Stimulated activated CD4-positive, alpha-beta T cell treated with anti-CD3 and anti-CD28 coated beads, Interleukin-12 subunit alpha, Interleukin-12 subunit beta, amount 100 ng/mL, for 4 hours (primary cell): ENCODE results near the gene CABP5.
"Not testable (repeated sequence)": the region's sequence is repeated elsewhere in the genome, so short reads cannot be mapped to it uniquely, and the experiment has no call there.

ENCODE experiments used
- DNase-seq: peaks from one replicate; pipeline ENCODE4 v3.0.0-alpha.2; 2020

The CABP5 gene

DNA sequence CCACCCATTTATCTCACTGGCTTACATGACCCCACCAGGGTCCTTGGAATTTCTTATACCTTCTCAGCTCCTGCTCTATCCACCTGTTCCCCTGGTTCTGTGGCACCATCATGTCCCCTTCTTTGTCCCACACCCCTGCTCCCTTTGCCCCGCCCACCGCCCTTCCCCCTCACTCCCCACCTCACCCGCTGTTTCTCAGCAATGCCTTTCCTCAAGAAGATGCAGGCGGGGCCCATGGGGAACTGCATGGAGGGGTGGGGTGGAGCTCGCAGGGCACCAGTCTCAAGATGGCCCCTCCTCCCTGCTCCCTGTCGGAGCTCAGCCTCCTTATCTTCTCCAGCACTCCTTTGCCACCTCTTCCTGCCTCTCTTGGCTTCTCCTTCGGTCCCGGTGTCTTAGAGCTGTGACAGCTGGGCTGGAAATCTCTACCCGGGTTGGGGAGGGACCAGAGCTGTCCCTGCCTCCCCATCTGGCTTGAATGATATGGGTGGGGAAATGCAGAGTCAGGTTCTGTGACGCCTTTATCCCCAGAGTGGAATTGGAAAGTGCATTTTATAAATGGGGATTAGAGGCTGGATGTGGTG is at the start of gene CABP5:
Gene CABP5 (minus strand): TSS at position 405 of the 584 bp plus-strand sequence. CDS start 157 bp downstream, at position 248.
- no peak for DNase-seq

DNA sequence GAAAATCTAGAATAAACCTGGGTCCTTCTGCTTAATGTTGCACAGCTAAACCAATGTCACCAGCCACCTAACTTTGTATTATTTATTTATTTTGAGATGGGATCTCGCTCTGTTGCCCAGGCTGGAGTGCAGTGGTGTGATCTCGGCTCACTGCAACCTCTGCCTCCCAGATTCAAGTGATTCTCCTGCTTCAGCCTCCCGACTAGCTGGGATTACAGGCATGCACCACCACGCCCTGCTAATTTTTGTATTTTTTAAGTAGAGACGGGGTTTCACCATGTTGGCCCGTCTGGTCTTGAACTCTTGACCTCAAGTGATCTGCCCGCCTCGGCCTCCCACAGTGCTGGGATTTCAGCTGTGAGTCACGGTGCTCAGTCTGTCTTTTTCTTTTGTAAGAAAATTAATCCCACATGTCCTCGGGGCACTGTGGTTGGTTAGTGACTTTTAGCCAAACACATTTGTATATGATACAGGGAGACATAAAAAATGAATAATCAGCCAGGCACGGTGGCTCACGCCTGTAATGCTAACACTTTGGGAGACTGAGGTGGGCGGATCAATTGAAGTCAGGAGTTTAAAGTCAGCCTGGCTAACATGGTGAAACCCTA is 47.3 kb upstream of the CABP5 start:
- not testable (repeated sequence) for DNase-seq

DNA sequence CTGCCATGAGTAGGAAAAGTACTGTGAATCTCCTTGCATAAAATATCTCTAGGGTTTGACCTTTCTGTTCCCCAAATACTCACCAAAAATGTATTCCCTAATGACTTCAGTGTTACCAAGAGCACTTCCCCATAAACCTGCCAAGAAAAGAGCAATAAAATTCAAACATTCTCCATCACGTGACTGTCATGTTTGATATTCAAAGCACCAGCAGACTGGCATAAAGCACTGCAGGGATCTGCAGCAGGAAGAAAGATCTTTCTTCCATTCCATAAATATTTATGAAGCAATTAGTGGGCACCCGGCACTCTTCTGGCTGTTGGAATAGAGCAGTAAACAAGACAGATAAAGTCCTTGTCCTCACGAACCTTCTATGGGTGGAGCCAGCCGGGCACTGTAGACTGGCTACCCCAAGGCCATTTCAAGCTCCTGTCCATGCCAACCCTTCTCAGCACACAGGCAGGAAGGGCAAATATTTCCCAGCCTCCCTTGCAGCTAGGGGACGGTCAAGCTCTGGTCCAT is 46.5 kb upstream of the CABP5 start:
- no peak for DNase-seq

DNA sequence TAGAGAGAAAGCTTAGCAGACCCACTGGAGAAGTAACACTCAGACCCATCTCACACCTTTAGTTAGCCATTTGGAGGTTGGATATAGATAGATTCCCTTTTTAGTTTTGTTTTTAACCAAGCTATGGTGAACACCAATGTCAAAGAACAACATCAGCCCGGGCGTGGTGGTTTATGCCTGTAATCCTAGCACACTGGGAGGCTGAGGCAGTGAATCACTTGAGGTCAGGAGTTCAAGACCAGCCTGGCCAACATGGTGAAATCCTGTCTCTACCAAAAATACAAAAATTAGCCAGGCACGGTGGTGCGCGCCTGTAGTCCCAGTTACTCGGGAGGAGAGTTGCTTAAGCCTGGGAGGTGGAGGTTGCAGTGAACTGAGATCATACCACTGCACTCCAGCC is 45.1 kb upstream of the CABP5 start:
- not testable (repeated sequence) for DNase-seq

DNA sequence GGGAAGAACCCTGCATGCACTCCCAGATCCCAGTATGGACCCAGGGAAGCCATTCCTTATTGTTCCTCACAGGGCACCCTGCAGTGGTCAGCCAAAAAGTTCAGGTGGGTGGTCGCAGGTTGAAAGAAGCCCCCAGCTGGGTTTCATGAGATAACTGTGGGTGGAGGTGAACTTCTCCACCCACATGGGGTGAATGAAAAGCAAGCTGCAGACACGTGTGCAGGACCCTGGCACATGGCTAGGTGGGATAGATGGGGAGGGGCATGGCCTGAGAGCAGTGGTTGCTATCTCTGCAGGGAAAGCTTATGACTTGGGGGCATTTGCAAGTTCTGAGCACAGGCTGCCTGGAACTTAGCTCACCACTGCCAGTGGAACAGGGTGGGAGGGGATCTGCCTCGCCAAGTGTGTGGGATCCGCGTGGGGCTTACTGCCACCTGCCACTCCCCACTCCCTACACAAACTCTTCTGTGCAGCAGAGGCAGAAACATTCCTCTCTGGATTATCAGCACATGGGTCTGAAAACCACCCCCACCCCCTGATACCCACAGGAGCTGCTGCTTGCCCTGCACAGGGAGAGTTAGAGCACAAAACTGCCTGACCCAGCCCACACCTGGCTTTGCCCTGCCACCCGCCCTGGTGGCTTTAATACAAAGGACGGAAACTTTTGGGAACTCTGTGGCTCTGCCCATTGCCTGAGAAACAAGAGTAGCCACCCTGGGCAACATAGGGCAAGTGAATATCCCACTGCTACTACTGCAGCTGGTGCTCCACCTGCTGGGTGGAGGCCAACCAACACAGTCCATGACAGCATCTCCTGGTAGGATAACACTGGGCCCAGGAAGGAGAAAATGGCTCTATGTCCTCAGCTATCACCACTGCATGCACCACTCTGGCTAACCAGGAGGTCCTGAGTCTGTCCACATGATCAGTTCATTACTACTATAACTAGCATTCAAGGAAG is 42.3 kb upstream of the CABP5 start:
- no peak for DNase-seq

DNA sequence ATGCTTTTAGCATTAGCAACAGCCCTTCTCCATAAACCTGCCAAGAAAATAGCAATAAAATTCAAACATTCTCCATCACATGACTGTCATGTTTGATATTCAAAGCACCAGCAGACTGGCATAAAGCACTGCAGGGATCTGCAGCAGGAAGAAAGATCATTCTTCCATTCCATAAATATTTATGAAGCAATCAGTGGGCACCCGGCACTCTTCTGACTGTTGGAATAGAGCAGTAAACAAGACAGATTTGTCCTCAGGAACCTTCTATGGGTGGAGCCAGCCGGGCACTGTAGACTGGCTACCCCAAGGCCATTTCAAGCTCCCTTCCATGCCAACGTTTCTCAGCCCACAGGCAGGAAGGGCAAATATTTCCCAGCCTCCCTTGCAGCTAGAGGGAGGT is 41.2 kb upstream of the CABP5 start:
- no peak for DNase-seq

DNA sequence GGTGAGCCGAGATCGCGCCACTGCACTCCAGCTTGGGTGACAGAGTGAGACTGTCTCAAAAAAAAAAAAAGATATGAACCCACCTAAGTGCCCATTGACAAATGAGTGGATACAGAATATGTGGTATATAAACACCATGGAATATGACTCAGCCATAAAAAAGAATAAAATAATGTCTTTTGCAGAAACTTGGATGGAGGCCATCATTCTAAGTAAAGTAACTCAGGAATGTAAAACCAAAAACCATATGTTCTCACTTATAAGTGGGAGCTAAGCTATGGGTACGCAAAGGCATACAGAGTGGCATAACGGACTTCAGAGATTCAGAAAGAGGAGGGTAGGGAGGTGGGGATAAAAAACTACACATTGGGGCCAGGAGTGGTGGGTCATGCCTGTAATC is 37.2 kb upstream of the CABP5 start:
- no peak for DNase-seq

DNA sequence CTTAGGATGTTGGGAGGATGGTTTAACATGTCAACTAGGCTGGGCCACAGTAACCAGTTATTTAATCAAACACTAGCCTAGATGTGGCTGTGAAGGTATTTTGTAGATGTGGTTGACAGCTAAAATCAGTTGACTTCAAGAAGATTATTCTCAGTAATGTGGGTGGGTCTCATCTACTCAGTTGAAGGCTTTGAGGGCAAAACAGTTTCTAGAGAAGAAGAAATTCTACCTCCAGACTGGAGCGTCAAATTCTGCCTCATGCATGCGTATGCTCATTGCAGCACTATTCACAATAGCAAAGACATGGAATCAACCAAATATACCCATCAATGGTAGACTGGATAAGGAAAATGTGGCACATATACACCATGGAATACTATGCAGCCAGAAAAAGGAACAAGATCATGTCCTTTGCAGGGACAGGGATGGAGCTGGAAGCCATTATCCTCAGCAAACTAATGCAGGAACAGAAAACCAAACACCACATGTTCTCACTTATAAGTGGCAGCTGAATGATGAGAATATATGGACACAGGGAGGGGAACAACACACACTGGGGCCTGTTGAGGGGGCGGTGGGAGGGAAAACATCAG is 26.4 kb upstream of the CABP5 start:
- DNase-seq: not testable (repeated sequence)

DNA sequence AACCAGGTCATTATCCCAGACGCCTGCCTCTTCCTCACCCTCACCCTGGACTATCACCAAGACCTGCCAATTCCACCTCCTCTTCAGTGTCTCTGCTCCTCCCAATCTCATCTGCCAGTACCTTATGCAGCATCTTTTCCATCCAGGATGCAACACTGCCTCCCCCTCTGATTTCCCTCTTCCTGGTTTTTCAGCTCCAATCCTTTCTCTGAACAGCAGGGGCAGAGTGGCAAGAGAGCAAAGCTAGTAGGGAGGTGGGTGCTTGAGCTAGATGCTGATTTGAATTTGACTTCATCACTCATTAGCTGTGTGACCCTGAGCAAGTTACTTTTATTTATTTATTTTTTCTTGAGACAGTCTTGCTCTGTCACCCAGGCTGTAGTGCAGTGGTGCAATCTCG is 25.6 kb upstream of the CABP5 start:
- DNase-seq: no peak

DNA sequence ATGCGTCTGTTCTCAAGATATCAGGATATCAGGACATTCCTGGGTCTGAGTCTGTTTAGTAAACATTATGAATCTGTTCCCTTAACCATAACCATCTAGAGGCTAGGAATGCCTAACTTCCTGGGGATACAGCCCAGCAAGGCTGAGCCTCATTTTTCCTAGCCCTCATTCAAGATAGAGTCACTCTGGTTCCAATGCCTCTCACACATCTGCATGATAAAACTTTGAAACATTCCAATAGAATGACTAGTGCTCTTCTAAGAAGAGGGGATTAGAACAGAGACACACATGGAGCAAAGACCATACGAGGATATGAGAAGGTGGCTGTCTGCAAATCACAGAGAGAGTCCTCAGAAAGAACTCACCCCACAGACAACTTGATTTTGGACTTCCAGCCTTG is 20.6 kb upstream of the CABP5 start:
- no peak for DNase-seq

DNA sequence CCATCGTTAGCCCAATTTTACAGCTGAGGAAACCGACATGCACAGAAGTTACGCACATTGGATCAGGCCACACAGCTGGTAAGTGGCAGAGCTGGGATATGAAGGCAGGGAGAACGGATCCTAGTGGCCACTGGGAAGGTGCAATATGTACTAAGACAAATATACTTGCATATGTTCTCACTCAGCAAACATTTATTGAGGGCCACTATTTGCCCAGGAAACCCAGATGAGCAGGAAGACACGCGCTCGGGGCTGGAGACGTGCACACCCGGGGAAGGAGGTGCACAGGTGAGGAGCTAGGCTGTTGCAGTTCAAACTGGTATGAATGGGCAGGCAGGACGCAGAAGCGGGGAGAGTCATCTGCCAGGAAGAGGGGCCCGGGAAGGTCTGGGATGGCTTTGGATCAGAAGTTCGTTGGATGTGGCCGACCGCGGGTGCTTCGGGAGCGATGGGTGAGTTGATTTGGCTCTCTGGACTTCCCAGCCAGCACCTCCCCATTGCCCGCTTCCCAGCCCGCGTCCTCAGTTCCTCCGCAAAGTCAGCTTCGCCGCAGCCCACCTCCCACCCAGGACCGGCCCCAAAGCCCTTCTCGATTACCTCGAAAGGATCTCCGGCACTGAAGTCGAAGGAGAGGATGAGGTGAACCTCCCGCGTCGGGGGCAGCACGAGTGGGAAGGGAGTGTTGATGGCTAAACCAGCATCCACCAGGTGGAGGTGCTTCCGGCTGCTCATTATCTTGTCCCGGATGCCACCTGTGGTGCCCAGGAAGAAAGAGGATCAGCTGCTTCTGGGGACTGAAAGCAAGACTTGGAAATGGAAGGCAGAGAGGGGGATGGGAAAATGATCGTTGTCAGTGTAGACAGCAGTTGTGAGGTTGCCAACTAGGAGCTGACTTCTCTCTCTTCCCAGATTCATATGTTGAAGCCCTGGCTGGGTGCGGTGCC is 17.8 kb upstream of the CABP5 start:
- no peak for DNase-seq

DNA sequence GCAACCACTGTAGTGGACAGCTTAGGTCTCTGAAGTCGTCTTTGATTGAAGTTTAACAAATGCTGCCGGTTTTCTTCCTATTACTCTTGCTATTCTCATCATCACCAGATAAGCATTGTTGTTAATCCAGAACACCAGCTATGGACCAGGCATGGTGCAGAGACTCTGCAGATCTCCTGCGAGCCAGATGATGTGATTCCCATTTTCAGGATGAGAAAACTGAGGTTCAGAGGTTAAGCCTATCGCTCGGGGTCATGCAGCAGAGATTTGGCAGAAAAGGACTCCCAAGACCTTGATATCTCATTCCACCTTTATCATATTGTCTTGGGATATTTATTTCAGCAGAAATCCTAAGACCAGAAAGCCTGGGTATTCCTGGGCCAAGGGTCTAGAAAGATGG is 16.5 kb upstream of the CABP5 start:
- no peak for DNase-seq

DNA sequence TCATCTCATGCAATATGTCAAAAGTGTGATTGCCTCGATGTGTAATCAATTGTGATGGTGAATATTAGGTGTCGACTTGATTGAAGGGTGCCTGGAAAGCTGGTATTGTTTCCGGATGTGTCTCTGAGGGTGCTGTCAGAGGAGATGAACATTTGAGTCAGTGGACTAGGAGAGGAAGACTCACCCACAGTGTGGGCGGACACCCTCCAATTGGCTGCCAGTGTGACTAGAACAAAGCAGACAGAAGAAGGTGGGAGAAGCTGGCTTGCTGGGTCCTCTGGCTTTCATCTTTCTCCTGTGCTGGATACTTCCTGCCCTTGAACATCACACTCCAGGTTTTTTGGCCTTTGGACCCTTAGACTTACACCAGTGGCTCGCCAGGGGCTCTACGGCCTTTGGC is 15.5 kb upstream of the CABP5 start:
- no peak for DNase-seq

DNA sequence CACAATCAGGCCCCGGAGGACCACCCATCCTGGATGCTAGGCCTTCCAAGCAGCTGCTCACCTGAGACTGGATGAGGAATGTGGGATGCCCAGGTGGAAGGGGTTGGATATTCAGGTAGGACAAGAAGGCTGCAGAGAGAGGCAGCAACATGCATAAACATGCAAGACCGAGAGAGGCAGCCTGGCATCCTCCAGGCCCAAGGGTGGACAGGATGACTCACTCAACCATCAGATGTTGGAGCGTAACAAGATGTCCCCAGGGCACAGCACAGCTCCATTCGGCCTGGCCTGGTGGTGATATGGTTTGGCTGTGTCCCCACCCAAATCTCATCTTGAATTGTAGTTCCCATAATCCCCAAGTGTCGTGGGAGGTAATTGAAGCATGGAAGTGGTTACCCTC is 10.0 kb upstream of the CABP5 start:
- DNase-seq: no peak

DNA sequence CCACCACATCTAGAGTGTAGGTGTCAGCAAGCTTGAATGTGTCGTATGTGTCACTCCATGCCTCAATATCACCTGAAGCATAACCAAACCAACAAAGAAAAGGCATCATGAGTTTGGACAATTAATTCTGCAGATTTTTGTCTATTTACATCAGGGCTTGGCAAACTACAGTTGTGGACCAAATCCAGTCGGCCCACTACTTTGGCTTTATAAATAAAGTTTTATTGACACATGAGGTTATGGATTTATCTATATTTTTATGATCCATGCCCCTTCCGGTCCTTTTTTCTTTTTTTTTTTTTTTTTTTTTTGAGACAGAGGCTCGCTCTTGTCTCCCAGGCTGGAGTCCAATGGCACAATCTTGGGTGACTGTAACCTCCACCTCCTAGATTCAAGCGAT is 9.2 kb upstream of the CABP5 start:
- DNase-seq: no peak

DNA sequence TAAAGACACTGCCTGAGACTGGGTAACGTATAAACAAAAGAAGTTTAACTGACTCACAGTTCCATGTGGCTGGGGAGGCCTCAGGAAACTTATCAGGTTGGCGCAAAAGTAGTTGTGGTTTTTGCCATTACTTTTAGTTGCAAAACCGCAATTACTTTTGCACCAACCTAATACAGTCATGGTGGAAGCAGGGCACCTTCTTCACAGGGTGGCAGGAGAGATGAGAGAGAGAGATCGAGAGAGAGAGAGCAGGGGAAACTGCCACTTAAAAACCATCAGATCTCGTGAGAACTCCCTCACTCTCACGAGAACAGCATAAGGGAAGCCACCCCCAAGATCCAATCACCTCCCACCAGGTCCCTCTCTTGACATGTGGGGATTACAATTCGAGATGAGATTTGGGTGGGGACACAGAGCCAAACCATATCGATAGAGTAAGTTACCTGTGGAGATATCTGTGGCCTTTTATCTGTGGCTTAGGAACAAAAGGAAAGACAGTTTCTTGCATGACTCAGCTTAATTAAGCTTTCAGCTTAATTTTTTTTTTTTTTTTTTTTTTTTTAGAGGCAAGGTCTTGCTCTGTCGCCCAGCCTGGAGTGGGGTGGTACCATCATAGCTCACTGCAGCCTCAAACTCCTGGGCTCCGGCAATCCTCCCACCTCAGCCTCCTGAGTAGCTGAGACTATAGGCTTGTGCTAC is 7.6 kb upstream of the CABP5 start:
- no peak for DNase-seq

DNA sequence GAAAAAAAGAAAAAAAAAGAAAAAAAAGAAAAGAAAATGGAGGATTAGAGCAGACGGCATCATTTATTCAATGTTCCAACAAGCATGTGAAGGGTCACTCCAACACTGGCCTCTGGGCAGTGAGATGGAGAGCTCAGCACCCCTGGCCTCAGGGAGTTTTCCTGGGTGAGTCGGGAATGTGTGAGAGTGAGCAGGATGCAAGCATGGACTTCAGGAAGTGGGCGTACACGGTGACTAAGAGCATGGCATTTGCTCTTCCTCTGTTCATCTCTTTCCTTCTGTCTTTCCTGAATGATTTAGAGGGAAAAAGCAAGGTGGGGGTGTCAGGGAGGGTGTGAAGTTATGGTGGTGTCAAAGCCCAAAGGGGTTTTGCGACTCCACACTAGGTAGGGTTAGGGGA is 682 bp upstream of the CABP5 start:
- no peak for DNase-seq

DNA sequence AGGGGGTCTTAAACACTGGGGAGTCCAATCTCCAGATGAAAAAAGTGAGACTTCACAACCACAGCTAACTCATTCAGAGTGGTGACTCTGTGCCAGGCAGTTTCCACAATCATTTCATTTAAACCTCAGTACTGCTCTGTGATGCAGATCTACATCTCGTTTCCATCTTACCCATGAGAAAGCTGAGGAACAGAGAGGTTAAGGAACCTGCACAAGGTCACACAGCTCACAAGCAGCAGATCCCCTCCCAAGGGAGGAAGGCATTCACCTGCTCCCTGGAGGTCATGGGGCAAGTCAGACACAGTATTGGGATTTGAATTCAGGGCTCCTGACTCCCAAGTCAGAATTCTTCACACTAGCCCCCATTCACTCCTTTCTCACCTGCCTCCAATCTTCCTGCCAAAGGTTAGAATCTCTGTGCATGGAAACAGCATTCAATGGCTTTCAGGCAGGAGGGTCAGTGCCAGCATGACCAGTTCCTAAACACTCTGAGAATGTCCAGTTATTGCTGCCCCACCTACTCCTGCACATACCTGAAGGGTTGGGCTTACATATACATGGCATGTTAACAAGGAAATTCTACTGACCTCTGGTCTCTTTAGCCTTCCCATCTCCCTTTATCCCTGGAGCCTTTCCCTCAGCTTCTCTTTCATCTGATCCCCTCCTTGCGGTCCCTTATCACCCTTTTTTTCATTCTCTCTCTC is 1.9 kb downstream of the CABP5 start:
- DNase-seq: no peak

DNA sequence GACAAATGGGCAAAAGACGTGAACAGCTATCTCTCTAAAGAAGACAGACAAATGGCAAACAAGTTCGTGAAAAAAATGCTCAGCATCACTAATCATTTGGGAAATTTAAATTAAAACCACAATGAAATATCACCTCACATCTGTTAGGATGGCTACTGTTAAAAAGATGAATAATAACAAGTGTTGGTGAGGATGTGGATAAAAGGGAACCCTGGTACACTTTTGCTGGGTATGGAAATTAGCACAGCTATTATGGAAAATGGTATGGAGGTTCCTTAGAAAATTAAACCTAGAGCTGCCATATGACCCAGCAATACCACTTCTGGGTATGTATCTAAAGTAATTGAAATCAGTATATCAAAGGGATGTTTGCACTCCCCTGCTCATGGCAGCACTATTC is 7.1 kb downstream of the CABP5 start:
- DNase-seq: no peak

DNA sequence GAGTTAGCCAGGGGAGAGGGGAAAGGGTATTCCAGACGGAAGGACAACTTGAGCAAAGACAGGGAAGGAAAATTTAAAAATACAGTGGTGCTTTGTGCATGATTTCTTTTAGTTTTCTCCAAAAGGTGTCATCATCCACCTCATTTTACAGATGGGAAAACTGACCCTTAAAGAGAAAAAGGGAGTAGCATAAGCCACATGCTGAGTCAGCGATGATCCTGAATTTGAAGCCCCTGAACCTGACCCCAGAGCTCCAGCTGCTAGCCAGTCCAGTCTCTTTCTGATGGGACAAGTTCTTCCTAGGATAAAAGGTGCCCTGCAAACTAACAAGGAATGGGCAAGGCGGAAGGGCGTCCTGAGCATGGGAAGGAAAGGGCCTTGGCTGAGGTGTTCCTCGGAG is 10.3 kb downstream of the CABP5 start:
- no peak for DNase-seq

DNA sequence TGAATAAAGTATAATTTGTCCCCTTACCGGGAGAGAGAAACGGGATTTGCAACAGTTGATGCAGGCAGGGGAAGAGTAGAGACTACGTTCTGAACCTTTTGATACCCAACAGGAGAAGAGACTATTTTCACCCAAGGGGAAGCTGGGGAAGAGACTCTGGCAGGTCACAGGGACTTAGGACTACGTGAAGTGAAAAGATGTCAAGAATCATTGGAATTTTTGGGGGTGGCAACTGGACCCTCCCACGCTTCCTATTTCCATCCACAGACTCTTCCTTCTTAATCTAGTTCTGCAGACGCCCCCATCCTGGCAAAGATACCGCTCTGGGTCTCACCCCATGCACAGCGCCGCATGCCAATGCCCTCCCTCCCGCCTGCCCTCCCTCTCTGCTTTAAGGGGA is 13.8 kb downstream of the CABP5 start:
- DNase-seq: no peak
